Left ventricle myocardium inferior (tissue), 1 donor: ENCODE data around the gene SBNO2. TPM values are rescaled to one million over a fixed set of nuclear protein-coding genes. Genes with fewer than 3 reads are reported as not detected.

ENCODE experiments used
- DNase-seq: peaks from one replicate; pipeline ENCODE4 v3.0.0-alpha.2; 2020
- H3K27ac ChIP-seq: fragments of 200-600 bp; replicated peaks from 2 replicates; pipeline ENCODE4 v1.8.0; 2021
- H3K27me3 ChIP-seq: fragments of 200-600 bp; 2 replicates; pipeline ENCODE4 v1.8.0; 2021; ENCODE audit warnings: low read depth
- H3K36me3 ChIP-seq: fragments of 200-600 bp; 2 replicates; pipeline ENCODE4 v1.8.0; 2021
- H3K4me1 ChIP-seq: fragments of 200-600 bp; 2 replicates; pipeline ENCODE4 v1.8.0; 2021
- H3K4me3 ChIP-seq: fragments of 200-600 bp; 2 replicates; pipeline ENCODE4 v1.8.0; 2021; ENCODE audit warnings: mild to moderate bottlenecking, moderate library complexity
- H3K9me3 ChIP-seq: fragments of 200-600 bp; replicated peaks from 2 replicates; pipeline ENCODE4 v1.8.0; 2021
- intact Hi-C: fragments of 100-400 bp; cut with micrococcal nuclease; formaldehyde crosslinking; loops from one replicate; pipeline ENCODE4 v1.11.0; 2022
- total RNA-seq: library from RNA; stranded (reverse); fragmentation: NEBNext Ultra II Directional; extraction: Animal tissue kit (Norgen Biotek cat#: 25700); gene quantifications from one replicate; pipeline ENCODE4 v1.2.1, GENCODE V29; 2021
- TF ChIP-seq, protein P1 (sequence below): fragments of 200-600 bp; IDR thresholded peaks from 2 replicates; pipeline ENCODE4 v1.8.0; 2021; ENCODE audit warnings: antibody characterized with exemption, mild to moderate bottlenecking, borderline replicate concordance
- donor health status: DM: no; HTN: yes; CAD: no; lungs with severe emphysema.

SBNO2 gene
- total RNA-seq, 1 donor from 2014 or later = 16.9 TPM

DNA sequence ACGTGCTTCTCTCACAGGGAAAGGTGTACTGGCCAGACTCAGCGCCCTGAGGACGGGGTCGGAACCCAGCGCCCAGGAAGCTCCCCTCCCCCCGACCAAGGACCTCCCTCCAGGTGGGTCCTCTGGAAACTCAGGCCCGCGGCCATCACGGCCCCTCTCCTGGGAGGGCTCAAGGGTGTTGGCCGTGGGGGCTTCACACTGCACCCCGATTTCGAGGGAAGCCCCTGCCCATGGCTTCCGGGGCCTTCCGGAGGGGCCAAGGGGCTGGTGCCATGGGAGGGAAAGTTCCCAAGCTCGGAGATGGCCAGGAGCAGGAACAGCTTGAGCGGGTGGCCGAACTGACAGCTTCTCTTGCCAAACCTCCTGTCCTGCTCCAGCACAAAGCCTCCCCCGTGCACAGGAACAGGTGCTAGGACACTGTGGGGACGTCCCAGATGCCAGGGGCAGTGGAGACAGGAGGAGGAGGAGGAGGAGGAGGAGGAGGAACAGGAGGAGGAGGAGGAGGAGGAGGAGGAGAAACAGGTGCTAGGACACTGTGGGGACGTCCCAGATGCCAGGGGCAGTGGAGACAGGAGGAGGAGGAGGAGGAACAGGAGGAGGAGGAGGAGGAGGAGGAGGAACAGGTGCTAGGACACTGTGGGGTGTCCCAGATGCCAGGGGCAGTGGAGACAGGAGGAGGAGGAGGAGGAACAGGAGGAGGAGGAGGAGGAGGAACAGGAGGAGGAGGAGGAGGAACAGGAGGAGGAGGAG lies 10.0 kb downstream of the SBNO2 start:
- no peaks in the 10 kb centered on the region for H3K9me3 ChIP-seq
- H3K4me1 ChIP-seq = peaks cover 22% of the 10 kb centered on the region
- H3K36me3 ChIP-seq = no peaks in the 10 kb centered on the region
- intact Hi-C loops = no loop called here
- H3K4me3 ChIP-seq = peak overlapping the region; percentile 47
- DNase-seq = no peak
- peak overlapping the region; percentile 72 for H3K27ac ChIP-seq
- no peaks in the 10 kb centered on the region for H3K27me3 ChIP-seq
- TF ChIP-seq, protein P1, sequence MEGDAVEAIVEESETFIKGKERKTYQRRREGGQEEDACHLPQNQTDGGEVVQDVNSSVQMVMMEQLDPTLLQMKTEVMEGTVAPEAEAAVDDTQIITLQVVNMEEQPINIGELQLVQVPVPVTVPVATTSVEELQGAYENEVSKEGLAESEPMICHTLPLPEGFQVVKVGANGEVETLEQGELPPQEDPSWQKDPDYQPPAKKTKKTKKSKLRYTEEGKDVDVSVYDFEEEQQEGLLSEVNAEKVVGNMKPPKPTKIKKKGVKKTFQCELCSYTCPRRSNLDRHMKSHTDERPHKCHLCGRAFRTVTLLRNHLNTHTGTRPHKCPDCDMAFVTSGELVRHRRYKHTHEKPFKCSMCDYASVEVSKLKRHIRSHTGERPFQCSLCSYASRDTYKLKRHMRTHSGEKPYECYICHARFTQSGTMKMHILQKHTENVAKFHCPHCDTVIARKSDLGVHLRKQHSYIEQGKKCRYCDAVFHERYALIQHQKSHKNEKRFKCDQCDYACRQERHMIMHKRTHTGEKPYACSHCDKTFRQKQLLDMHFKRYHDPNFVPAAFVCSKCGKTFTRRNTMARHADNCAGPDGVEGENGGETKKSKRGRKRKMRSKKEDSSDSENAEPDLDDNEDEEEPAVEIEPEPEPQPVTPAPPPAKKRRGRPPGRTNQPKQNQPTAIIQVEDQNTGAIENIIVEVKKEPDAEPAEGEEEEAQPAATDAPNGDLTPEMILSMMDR = no peak

DNA sequence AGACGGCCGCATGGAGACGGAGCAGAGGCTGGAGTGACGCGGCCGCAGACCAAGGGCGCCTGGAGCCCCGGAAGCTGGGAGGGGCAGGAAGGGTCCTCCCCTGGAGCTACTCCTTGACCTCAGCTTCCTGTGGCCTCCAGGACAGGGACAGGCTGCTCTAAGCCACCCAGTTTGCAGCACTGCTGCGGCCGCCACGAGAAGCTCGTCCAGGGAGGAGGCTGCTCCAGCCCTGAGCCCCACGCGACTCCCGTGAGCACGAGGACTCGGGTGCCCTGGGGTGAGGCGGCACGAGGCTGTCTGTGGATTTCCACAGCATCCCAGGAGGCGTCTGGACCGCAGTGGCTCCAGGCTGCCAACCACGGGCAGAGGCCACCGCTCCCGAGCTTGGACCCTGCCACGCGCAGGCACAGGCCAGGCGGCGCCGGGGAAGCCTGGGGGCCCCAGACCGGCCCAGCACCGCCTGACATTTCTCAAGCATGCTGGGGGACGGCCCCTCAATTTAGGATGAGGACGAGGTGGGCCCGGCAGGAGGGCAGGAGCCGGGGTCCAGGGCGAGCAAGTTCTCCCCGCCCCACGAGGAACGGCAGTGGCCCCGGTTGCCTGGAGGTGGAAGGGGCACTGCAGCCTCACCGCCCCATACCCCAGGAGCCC lies 10.7 kb downstream of the SBNO2 start:
- H3K4me3 ChIP-seq = peak overlapping the region; percentile 47
- no peaks in the 10 kb centered on the region for H3K9me3 ChIP-seq
- H3K27me3 ChIP-seq = no peaks in the 10 kb centered on the region
- peak overlapping the region; percentile 72 for H3K27ac ChIP-seq
- H3K36me3 ChIP-seq = peaks cover 2% of the 10 kb centered on the region
- TF ChIP-seq, protein P1 = no peak
- H3K4me1 ChIP-seq = peaks cover 22% of the 10 kb centered on the region
- DNase-seq = peak; percentile 50
- intact Hi-C loops = no loop called here

DNA sequence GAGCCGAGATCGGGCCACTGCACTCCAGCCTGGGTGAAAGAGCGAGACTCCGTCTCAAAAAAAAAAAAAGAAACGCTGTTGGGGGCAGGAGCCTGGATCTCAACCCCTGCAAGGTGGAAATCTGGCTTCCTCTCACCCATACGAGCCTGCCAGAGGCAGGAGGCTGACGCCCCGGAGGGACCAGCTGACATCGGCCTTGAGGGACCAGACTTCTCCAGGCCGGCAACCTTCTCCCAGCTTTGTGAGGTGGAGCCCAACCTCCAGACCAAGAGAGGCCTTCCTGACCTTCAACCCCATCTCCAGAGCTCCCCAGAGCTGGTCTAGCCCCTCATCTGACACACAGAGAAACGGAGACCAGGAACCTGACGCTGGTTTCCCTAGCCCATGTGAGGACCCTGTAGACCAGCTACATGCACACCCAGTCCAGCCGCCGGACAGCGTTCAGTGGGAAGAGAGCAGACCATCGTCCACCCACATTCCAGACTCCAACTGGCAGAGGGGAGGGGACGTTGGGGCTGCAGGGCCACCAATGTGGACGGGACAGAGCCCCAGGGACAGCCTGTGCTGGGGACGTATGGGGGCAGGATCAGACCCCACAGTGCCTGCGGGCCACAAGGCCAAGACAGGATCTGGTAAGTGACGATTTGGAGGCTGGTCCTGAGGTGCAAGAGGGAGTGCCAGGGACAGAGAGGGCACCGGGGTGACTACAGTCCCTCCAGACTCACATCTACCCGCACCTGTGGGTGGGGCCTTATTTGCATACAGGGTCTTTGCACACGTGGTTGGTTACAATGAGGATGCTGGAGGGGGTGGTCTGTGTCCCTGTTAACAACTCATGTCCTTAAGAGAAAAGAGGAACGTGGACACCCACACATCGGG lies 11.4 kb downstream of the SBNO2 start:
- peak overlapping the region; percentile 72 for H3K27ac ChIP-seq
- peaks cover 7% of the 10 kb centered on the region for H3K36me3 ChIP-seq
- no peak for DNase-seq
- peak overlapping the region; percentile 47 for H3K4me3 ChIP-seq
- intact Hi-C loops = no loop called here
- H3K9me3 ChIP-seq = no peaks in the 10 kb centered on the region
- TF ChIP-seq, protein P1 = no peak
- H3K4me1 ChIP-seq = peaks cover 22% of the 10 kb centered on the region
- H3K27me3 ChIP-seq = no peaks in the 10 kb centered on the region

DNA sequence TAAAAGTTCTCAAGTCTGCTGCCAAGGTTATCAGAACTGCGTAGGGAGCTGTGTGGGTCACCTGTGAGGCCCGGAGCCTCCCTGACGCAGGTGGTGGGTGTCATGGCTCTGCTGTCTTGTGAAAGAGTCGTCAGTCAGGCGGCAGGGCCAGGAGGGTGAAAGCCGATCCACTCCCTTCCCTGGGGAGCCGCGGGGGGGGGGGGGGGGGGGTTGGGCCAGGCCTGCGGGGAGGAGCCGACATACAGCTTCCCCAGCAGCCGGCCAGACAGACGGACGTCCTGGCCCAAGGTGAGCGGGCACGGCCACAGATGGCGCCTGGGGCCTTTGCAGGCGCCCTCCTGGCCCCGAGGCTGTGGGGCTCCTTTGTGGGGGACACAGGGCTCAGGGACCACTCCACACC lies 12.4 kb downstream of the SBNO2 start:
- no peak overlapping the region for H3K27ac ChIP-seq
- H3K27me3 ChIP-seq = no peaks in the 10 kb centered on the region
- peaks cover 7% of the 10 kb centered on the region for H3K36me3 ChIP-seq
- DNase-seq = no peak
- intact Hi-C loops = no loop called here
- TF ChIP-seq, protein P1 = no peak
- no peak overlapping the region for H3K4me3 ChIP-seq
- H3K4me1 ChIP-seq = peaks cover 22% of the 10 kb centered on the region
- H3K9me3 ChIP-seq = no peaks in the 10 kb centered on the region

DNA sequence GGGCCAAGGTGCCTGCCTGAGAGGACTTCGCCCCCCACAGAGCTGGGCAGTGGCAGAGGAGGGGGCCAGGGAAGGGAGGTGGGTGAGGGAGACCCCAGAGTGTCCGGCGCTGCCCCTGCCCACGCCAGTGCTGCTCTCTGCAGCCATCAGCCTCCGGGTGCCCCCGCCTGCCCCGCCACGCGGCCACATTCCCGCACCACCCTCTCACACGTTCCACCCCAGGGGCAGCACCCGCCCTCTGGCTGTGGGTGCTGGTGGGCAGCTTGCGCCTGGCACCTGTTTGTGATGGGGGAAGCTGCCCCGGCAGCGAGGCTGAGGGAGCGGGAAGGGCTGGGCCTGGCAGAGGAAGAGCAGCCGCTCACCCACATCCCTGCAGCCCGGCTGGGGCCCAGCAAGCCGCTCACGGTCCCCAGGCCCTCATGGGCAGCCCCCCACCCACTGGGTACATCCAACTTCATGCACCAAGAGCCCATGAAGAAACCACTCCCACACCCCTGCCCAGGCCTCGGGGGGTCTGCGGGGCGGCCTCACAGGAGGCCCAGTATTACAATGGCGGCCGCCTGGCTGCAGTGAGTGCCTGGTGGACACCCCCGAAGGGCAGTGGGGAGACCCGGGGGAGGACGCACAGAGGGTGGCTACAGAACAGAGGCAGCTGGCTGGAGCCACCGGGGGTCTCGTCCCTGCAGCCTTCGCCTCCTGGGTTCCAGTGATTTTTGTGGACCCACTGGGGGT lies 14.0 kb downstream of the SBNO2 start:
- TF ChIP-seq, protein P1 = no peak
- no peaks in the 10 kb centered on the region for H3K27me3 ChIP-seq
- H3K4me3 ChIP-seq = no peak overlapping the region
- H3K4me1 ChIP-seq = peaks cover 39% of the 10 kb centered on the region
- DNase-seq = no peak
- no peaks in the 10 kb centered on the region for H3K9me3 ChIP-seq
- H3K27ac ChIP-seq = no peak overlapping the region
- peaks cover 7% of the 10 kb centered on the region for H3K36me3 ChIP-seq
- intact Hi-C loops = no loop called here
